ENCODE results near the gene RFTN1.
A peak's percentile ranks its signal among the peaks of the same experiment; 100 is the strongest.

Gene RFTN1

DNA sequence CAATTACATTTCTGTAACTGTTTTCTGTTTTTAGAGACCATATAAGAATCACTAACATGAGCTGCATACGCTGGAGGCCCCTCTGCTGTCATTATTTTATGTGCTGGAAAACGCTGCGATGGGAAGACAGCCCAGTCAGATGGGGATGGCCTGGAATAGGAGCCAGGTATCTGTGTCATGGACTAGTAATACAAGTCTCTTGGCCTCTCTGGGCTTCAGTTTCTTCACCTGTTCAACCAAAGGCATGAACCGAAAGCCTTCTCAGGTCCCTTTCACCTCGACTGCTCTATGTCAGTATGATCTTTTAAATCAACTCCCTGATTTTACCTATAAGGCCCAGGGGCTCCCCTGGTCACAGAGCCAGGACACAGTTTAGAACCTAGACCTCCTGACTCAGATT, 14.6 kb upstream of the RFTN1 start:
- DNase-seq (ENCODE audit: low read depth), result no peak
- H3K4me3 ChIP-seq (ENCODE audit: low read length), result no peak overlapping the region
- TF ChIP-seq, protein P1, sequence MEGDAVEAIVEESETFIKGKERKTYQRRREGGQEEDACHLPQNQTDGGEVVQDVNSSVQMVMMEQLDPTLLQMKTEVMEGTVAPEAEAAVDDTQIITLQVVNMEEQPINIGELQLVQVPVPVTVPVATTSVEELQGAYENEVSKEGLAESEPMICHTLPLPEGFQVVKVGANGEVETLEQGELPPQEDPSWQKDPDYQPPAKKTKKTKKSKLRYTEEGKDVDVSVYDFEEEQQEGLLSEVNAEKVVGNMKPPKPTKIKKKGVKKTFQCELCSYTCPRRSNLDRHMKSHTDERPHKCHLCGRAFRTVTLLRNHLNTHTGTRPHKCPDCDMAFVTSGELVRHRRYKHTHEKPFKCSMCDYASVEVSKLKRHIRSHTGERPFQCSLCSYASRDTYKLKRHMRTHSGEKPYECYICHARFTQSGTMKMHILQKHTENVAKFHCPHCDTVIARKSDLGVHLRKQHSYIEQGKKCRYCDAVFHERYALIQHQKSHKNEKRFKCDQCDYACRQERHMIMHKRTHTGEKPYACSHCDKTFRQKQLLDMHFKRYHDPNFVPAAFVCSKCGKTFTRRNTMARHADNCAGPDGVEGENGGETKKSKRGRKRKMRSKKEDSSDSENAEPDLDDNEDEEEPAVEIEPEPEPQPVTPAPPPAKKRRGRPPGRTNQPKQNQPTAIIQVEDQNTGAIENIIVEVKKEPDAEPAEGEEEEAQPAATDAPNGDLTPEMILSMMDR (IDR thresholded peaks at IDR 0.05; ENCODE audit: insufficient read depth, low read depth, low read length, missing control alignments), result no peak

DNA sequence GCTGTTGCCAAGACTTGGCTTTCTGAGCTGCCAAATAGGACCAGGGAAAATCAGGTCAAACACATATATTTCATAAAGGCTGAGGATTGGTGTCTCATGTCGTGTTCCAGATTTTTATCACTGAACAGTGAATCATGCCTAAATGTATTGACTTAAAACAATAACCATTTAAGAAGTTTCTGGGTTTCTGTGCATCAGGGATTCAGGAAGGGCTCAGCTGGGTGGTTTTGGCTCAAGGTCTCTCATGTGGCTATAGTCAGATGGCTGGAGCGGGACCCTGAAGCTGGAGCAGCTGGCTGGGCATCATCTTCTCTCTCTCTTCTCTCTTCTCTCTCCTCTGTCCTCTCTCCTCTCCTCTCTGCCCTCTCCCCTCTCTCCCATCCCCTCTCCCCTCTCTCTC, 10.7 kb upstream of the RFTN1 start:
- H3K4me3 ChIP-seq (ENCODE audit: low read length), result no peak overlapping the region
- no peak for DNase-seq (ENCODE audit: low read depth)

DNA sequence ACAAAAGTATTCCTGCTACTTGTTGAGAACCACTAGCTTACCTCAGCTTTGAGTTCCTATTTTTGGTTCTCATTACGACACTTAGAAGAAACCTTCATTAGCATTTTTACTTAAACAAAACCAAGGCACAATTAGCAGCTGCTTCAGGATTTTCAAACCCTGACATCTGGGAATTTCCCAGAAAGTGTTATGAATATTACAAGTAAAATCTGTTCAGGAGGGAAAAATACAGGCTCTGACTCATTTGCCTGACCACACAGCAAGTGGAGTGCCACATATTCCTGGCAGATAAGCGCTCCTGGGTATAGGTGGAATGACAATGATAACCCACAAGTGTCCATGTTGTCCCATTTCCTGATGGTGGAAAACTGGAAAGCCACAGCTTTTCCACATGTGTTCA, 10.3 kb upstream of the RFTN1 start:
- TF ChIP-seq, protein P1 (IDR thresholded peaks at IDR 0.05; ENCODE audit: insufficient read depth, low read depth, low read length, missing control alignments), result no peak
- H3K4me3 ChIP-seq (ENCODE audit: low read length), result no peak overlapping the region
- DNase-seq (ENCODE audit: low read depth), result peak; percentile 57

More for the DNA sequence above, 10.7 kb upstream of the RFTN1 start:
- TF ChIP-seq, protein P1 (IDR thresholded peaks at IDR 0.05; ENCODE audit: insufficient read depth, low read depth, low read length, missing control alignments), result no peak

DNA sequence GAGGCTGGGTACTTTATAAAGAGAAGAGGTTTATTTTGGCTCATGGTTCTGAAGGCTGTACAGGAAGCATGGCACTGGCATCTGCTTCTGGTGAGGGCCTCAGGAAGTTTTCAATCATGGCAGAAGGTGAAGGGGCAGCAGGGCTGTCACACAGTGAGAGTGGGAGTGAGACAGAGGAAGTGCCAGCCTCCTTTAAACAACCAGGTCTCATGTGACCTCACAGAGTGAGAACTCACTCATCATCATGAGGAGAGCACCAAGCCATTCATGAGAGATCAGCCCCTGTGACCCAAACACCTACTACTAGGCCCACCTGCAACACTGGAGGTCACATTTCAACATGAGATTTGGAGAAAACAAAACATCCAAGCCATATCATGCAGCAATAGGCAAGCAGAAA, 9.3 kb upstream of the RFTN1 start:
- no peak for DNase-seq (ENCODE audit: low read depth)
- TF ChIP-seq, protein P1 (IDR thresholded peaks at IDR 0.05; ENCODE audit: insufficient read depth, low read depth, low read length, missing control alignments), result no peak
- H3K4me3 ChIP-seq (ENCODE audit: low read length), result no peak overlapping the region

DNA sequence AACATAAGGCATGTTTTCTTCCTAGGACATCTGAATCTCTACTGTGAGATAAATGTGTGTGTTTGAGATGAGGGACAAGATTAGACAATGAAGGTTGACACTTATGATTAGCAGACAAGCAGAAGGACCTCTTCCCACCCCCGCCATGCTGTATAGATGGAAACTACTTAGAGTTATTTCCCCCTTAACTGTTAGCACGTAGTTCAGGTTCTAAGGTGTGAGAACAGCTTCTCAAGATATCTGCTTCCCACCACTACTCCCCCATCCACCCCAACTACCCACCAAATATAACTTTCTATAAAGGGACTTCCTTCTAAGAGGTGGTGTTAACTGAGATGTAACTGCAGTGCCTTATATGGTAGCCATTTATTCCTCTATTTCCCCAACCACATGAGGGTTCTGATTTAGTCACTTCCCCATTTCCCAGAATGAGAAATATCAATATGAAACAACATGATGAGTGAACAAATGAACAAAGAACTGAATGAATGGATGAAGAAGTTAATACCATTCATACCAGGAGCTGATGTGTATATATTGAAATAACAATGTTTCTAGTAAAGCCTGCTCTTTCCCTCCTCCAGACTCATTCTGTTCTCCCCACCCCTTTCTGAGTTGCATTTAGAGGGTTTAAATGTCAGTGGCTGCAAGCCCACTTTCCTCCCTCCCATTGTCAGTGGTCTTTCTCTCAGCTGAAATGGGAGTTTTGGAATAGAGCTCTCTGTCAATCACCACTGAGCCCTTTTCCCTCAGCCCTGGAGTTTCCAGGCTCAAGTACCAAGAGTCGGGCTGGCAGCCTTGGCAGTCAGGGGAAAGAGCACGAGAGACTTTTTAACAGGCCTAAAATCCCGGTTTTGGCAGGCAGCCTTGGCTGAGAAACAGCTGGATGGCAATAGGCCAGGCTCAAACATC, 7.7 kb upstream of the RFTN1 start:
- DNase-seq (ENCODE audit: low read depth), result no peak
- H3K4me3 ChIP-seq (ENCODE audit: low read length), result no peak overlapping the region
- TF ChIP-seq, protein P1 (IDR thresholded peaks at IDR 0.05; ENCODE audit: insufficient read depth, low read depth, low read length, missing control alignments), result no peak

DNA sequence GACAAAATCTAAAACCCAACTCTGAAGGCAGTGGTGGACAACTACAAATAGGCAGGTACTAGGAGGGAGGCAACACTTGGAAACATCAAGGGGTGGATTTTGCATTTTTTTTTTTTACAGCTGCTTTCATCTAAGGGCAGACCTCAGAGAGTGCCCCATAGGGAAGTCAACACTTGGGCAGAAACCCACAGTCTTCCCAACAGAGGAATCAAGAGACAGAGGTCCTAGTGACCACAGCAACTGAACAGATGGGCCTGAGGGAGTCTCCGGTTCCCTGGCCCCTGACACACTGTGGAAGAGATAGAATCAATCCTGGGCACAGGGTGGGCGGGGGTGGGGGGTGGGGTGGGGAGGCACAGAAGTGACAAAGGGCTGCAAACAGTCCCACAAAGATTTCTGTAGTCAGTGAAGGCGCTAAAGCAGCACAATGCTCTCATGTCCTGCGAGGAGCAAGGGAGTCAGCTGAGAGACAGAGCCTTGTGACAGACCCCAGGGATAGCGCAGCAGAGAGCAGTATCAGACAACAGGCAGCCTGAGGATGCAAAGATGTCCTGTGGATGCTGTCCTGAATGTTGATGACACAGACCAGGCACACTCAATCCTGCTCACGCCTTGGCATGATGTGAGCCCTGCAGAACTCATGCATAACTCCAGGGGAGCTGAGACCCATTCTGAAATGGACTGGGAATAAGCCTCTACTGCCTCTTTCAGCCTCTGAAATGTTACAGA, 6.9 kb upstream of the RFTN1 start:
- no peak overlapping the region for H3K4me3 ChIP-seq (ENCODE audit: low read length)
- TF ChIP-seq, protein P1 (IDR thresholded peaks at IDR 0.05; ENCODE audit: insufficient read depth, low read depth, low read length, missing control alignments), result no peak
- no peak for DNase-seq (ENCODE audit: low read depth)

Measured in epithelial cell of esophagus (primary cell).